Activated CD4-positive, alpha-beta T cell treated with anti-CD3 and anti-CD28 coated beads, Interleukin-10, Interleukin-2, amounts not matched to agents 100 ng/mL and 50 ng/mL, durations not matched to agents 16 hours and 8 hours (primary cell): ENCODE results near the gene GLB1L.

Experiments used
- DNase-seq: peaks from one replicate; pipeline ENCODE4 v3.0.0-alpha.2; 2020

Gene GLB1L

GRCh38 chr2:219252570-219252899 is 7.3 kb upstream of the GLB1L start:
- DNase-seq = no peak

- DNase-seq = peak; percentile 55
Measured at GRCh38 chr2:219252084-219252483, 6.8 kb upstream of the GLB1L start.

DNA sequence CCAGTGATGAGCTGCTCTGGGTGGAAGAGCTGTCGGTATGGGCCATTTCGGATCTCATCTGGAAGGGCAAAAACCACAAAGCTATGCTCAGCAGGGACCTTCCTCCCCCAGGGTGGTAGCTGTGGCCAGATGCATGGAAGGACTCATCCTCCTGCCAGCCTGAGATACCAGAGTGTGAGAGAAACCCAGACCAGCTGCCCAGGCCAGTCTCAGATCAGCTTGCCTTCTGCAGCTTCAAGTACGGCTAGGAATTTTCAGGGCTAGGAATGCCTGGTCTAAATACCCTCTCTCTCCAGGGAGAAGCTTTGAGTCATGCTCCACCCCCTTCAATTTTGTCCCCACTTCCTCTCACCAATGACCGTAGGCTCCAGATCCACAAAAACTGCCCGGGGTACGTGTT is 6.4 kb upstream of the GLB1L start:
- DNase-seq = no peak

DNA sequence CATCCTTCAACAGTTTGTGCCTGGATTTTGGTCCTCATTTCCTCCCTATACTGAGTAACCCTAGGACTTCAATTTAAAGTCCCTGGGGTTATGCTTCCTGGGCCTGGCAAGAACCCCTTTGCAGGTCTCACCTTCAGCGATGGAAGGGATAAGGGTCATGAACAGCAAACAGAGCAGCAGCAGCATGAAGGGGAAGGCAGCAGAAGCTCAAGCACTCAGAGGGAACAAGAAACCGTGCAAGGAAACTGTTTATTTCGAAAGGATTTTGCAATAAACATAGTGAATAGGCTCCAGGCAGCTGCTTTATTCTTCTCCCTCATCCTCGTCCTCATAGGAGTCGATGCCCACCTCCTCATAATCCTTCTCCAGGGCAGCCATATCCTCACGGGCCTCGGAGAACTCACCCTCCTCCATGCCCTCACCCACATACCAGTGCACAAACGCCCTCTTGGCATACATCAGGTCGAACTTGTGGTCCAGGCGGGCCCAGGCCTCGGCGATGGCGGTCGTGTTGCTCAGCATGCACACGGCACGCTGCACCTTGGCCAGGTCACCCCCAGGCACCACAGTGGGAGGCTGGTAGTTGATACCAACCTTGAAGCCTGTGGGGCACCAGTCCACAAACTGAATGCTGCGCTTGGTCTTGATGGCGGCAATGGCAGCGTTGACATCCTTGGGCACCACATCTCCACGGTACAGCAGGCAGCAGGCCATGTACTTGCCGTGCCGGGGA is 5.0 kb upstream of the GLB1L start:
- no peak for DNase-seq

GRCh38 chr2:219249203-219249980 is 4.1 kb upstream of the GLB1L start:
- DNase-seq = peak; percentile 72

- DNase-seq = no peak
Measured at GRCh38 chr2:219248845-219249202, 3.6 kb upstream of the GLB1L start.

GRCh38 chr2:219247678-219248642 is 2.7 kb upstream of the GLB1L start:
- DNase-seq = peak; percentile 85

- DNase-seq = no peak
Measured at GRCh38 chr2:219246559-219246958, 1.3 kb upstream of the GLB1L start.

DNA sequence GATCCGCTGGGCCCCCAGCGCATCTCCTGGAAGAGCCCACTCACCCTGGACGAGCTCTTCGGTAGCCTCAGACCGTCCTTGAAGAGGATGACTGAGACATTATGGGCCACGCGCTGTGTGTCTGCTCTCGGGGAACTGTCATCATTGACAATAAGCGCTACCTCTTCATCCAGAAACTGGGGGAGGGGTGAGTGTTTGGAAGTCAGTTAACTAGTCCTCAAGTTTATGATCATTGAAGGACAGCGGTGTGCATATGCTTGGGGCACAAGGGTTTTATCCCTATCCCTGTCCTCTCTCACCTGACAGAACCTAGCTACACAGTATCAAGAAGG is 621 bp upstream of the GLB1L start:
- peak; percentile 39 for DNase-seq

GRCh38 chr2:219244789-219245147 is 476 bp downstream of the GLB1L start:
- no peak for DNase-seq

DNA sequence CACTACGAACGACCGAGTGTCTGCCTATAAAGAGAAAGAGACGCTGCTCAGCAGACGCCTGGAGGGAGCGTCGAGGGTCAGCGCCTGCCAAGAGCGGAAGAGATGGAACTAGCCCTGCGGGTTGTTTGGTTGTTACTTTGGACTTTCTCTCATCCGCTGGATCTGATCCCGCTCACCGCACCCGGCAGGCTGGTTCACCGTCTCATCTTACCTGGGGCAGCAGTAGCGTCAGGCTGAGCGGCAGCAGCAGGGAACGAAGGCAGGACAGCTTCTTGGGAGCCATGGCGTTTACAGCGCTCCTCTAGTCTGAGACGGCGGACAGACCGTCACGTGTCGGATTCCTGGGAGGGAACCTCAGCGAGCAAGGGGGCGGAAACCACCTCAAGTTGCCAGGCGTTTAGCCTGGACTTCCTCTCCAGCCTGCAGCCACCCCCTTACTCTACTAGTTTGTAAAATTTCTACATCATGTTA is 1.9 kb downstream of the GLB1L start:
- DNase-seq = no peak

DNA sequence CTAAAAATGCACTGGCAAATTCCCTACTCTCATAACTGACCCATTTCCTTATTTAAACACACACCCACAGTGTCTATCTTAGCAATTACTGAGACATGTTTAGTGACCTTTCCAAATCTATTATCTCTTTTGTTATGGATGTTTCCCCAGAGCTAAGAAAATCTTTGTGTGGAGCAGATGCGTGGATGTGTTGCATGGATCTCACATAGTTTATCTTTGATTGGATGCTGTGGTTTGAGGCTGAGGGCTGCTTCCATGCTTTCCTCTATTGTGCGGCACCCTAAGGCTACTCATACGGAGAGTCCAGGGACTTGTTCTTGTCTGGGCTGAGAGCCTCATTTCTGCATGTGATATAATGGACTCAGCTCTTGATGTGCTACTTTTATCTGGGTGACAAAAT is 10.9 kb downstream of the GLB1L start:
- DNase-seq = no peak

DNA sequence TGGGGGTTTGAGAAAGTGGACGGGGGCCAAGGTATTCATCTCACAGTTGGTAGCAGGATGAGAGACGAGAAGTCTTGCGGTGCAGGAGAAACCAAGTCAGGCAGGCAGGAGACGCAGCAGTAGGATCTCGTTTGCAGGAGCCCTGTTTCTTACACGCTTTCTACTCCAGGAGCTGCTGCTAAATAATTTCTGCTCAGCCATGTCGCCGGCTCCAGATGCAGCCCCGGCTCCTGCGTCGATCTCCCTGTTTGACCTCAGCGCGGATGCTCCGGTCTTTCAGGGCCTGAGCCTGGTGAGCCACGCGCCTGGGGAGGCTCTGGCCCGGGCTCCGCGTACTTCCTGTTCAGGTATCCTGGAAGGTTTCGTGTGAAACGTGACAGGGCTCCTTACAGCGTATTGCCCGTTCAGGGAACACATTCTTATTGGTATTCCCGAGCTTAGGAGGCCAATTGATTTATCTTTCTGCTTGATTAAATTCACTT is 15.1 kb downstream of the GLB1L start:
- peak; percentile 65 for DNase-seq

DNA sequence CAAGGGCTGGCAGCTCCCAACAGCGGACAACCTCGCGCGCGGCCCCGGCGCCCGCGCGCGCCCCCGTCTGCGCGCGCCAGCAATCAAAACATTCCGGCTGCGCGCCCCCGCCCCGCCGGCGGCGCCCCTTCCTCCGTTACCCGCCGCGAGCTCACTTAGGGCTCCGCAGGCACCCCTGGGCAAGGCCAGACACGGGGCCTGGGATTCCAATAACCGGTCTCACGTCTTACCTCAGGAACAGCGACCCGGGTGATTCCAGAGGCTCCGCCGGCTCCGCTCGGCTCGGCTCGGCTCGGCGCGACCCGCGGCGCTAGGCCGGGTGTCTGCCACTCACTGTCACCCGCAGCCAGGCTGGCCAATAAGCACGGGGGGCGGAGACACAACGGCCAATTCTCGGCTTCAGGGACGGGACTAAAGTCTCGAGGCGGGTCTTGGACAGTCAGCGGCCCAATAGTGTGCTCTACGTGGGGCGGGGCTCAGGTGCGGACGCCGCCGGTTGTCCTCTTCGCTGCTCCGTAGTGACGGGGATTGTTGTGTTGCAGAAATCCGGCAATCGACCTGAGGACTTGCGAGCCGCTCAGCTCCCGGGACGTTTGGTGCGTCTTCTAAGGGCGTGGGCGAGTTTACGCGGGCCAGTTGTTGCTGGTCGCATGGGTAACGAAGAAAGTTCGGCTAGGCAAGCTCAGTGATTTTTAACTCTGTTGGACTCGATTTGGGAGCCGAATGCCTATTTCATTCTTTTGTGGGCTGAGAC is 15.8 kb downstream of the GLB1L start, which contains the start of the genes ANKZF1 and ATG9A:
TSS of gene ANKZF1 (plus strand) at position 502 of the 754 bp plus-strand sequence. CDS start 452 bp downstream, outside the sequence.
TSS of gene ATG9A (minus strand) at position 332 of the 754 bp plus-strand sequence. CDS start 1,612 bp downstream, outside the sequence.
- DNase-seq = peak; percentile 99

- DNase-seq = no peak
Measured at GRCh38 chr2:219228911-219229304, 16.3 kb downstream of the GLB1L start.

DNA sequence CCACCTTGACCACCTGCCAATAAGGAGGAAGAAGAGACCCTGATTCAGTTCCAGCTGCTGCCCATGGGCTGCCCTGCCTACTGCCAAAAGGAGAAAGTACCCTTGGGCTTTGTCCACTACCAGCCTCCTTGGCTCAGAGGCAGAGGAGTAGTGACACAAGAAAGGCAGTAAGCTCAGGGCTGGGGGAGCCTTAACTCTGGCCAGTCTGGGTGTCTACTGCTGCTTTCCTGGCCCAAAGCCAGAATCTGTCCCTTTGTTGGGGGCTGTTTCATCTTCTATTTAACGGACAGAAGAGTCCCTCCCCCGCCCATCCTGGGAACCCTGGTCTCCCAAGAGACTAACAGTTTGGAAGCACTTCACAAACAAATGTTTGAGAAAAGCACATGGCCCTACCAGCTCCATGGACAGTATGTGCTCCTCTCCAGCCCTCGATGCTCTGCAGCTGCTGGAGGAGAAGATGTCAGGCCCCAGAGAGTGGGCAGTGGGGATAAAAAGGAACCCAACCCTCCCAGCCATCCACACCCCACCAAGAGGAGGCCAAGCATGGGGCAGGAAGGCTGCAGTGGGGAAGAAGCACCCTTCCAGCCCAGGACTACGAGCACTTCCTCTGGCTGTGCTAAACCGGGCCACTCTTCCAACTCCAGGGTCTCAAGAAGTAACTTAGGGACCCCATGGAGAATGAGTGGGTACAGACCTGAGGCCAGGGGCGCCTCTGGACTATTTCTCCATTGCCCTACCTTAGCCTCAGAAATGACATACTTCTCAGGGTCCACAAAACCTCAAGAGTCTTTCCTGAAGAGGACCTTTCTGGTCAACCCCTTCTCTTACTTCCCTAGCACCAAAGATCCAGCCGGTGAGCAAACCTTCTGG is 17.0 kb downstream of the GLB1L start:
- no peak for DNase-seq

- DNase-seq = no peak
Measured at GRCh38 chr2:219225350-219225749, 19.9 kb downstream of the GLB1L start.

DNA sequence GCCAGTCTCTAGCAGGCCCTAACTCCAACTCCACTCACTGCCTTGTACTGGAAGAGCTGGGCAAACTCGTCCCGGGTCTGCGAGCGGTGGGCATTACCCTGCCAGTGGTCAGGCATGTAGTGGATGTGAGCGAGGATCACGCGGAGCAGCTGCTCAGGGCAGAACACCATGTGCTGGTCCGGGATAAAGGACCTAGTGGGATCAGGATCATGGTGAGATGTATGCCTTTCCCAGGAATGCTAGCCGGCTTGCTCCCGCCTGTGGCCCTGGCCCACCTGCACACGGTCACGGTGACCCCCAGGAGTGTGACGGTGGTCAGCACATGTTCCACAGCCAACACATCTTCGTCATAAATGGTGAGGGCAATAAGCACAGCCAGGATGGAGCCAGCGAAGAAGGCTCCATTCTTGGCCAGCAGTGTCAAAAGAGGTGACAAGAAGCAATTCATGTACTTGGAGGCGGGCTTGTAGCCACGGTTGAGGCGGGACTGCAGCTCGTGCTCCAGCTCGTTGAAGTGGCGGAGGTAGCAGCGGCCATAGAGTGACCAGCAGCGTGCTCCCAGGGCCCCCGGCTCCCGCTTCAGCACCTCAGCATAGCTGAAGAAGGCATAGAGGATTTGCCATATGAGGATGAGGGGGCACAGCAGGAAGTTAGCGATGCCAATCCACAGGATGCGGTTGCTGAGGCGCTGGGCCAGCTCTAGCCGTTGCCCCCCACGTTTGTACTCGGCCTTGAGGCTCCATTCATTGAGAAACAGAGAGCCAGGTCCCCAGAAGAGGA is 21.2 kb downstream of the GLB1L start:
- DNase-seq = no peak

- no peak for DNase-seq
Measured at GRCh38 chr2:219221957-219222518, 23.2 kb downstream of the GLB1L start.
